ENCODE results near the gene UBA6. TPM values are rescaled to one million over a fixed set of nuclear protein-coding genes. Genes with fewer than 3 reads are reported as not detected.

The UBA6 gene
- total and polyA plus RNA-seq, 9 of the 15 experiments (the other 6 are each of a cell fraction or from before 2014, with no cell fraction given): 22.9 to 139 (median 94.6) TPM

DNA sequence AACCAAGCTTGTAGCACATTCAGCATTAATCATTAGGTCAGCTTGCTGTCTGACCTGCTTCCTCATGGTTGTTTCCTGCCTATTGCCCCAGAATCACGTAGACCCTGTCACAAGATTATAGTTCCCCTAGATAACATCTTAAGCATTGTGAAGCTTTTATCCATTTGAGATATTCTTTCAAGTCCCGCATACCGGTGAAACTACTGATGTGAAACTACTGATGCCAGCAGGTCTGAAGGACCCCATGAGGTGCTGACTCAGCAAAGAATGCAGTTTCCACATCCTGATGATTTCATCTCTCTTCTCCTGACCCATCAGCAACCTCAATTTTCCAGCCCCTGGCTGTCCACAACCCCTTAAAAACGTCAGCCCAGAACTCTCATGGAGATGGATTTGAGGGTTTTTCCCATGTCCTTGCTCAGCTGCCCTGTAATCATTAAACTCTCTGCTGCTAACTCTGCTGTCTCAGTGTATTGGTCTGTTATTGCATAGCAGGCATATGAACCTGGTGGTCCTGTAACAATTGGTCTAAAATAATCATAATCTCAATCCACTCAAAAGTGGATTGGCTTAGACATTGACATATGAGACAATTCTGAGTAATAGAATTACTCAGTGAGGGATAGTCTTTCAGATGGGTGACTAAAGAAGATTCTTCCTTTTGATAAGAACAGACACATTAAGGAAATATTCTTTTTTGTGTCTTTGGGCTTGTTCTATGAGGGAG lies 26.3 kb upstream of the UBA6 start (continued):
- TF ChIP-seq NR2C2 (CRISPR knock-in tag; IDR thresholded peaks at IDR 0.05): no peak
- TF ChIP-seq NR2C2 (tag; IDR thresholded peaks at IDR 0.05): 0 out of 2 replicates have a peak, but pooled peaks have one; percentile 19
- no peak for TF ChIP-seq NCOA1 (IDR thresholded peaks at IDR 0.05; ENCODE audit: low read depth)
- TF ChIP-seq, protein P1, sequence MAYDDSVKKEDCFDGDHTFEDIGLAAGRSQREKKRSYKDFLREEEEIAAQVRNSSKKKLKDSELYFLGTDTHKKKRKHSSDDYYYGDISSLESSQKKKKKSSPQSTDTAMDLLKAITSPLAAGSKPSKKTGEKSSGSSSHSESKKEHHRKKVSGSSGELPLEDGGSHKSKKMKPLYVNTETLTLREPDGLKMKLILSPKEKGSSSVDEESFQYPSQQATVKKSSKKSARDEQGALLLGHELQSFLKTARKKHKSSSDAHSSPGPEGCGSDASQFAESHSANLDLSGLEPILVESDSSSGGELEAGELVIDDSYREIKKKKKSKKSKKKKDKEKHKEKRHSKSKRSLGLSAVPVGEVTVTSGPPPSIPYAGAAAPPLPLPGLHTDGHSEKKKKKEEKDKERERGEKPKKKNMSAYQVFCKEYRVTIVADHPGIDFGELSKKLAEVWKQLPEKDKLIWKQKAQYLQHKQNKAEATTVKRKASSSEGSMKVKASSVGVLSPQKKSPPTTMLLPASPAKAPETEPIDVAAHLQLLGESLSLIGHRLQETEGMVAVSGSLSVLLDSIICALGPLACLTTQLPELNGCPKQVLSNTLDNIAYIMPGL (CRISPR knock-in tag; IDR thresholded peaks at IDR 0.05): no peak
- TF ChIP-seq FOXP1 (CRISPR knock-in tag; IDR thresholded peaks at IDR 0.05): no peak
- TF ChIP-seq ZNF717 (CRISPR knock-in tag; IDR thresholded peaks at IDR 0.05): no peak
- no peak for TF ChIP-seq MAZ (CRISPR knock-in tag; conservative IDR thresholded peaks at IDR 0.05 in 1 of 2, IDR thresholded peaks at IDR 0.05 in 1 of 2)
- no peak for TF ChIP-seq ZNF174 (CRISPR knock-in tag; IDR thresholded peaks at IDR 0.05)
- peak; percentile 99 for TF ChIP-seq C11orf30 (IDR thresholded peaks at IDR 0.05; ENCODE audit: low read depth)
- no peak for TF ChIP-seq BCL6 (CRISPR knock-in tag; IDR thresholded peaks at IDR 0.05)
- no peak for TF ChIP-seq SIX5 (IDR thresholded peaks at IDR 0.05; ENCODE audit: borderline replicate concordance in 1 of 2, insufficient read depth in 1 of 2, low read depth in 1 of 2, low read length in 2 of 2)
- TF ChIP-seq, protein P2, sequence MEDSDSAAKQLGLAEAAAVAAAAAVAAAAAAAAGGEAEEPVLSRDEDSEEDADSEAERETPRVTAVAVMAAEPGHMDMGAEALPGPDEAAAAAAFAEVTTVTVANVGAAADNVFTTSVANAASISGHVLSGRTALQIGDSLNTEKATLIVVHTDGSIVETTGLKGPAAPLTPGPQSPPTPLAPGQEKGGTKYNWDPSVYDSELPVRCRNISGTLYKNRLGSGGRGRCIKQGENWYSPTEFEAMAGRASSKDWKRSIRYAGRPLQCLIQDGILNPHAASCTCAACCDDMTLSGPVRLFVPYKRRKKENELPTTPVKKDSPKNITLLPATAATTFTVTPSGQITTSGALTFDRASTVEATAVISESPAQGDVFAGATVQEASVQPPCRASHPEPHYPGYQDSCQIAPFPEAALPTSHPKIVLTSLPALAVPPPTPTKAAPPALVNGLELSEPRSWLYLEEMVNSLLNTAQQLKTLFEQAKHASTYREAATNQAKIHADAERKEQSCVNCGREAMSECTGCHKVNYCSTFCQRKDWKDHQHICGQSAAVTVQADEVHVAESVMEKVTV (CRISPR knock-in tag; IDR thresholded peaks at IDR 0.05): no peak
- no peak for TF ChIP-seq PRDM10 (IDR thresholded peaks at IDR 0.05; ENCODE audit: partially characterized antibody)

Data from K562 (cell line).